ENCODE measurements around the gene SCN7A.

SCN7A gene

GRCh38 chr2:166406374-166406773 is 87.7 kb downstream of the SCN7A start:
- Histone ChIP-seq H3K4me3 (ENCODE audit: low read length in 2 of 2) (no peak overlapping the region), H3K27ac (ENCODE audit: low read depth in 2 of 2, low read length in 2 of 2) (no peak overlapping the region), H3K9ac (ENCODE audit: low read depth in 1 of 2, low read length in 2 of 2) (no peak overlapping the region), H3K27me3 (ENCODE audit: control insufficient read depth in 2 of 2, insufficient read depth in 2 of 2, low read length in 2 of 2) (no peaks in the 10 kb centered on the region), H3K36me3 (ENCODE audit: control insufficient read depth in 2 of 2, insufficient read depth in 2 of 2, low read length in 2 of 2) (no peaks in the 10 kb centered on the region), H3K9me3 (ENCODE audit: control insufficient read depth in 2 of 2, low read length in 2 of 2) (no peaks in the 10 kb centered on the region), H3K4me1 (ENCODE audit: control insufficient read depth in 2 of 2, insufficient read depth in 2 of 2, low read length in 2 of 2) (no peaks in the 10 kb centered on the region)

- no peaks in the 10 kb centered on the region for H3K36me3 ChIP-seq (ENCODE audit: control insufficient read depth in 2 of 2, insufficient read depth in 2 of 2, low read length in 2 of 2)
- no peak overlapping the region for H3K9ac ChIP-seq (ENCODE audit: low read depth in 1 of 2, low read length in 2 of 2)
- H3K27me3 ChIP-seq (ENCODE audit: control insufficient read depth in 2 of 2, insufficient read depth in 2 of 2, low read length in 2 of 2), result no peaks in the 10 kb centered on the region
- H3K4me3 ChIP-seq (ENCODE audit: low read length in 2 of 2), result no peak overlapping the region
- H3K4me1 ChIP-seq (ENCODE audit: control insufficient read depth in 2 of 2, insufficient read depth in 2 of 2, low read length in 2 of 2), result no peaks in the 10 kb centered on the region
- no peak overlapping the region for H3K27ac ChIP-seq (ENCODE audit: low read depth in 2 of 2, low read length in 2 of 2)
- H3K9me3 ChIP-seq (ENCODE audit: control insufficient read depth in 2 of 2, low read length in 2 of 2), result no peaks in the 10 kb centered on the region
Measured at GRCh38 chr2:166405569-166405926, 88.5 kb downstream of the SCN7A start.

GRCh38 chr2:166404831-166405568 is 89.0 kb downstream of the SCN7A start:
- Histone ChIP-seq H3K9ac (ENCODE audit: low read depth in 1 of 2, low read length in 2 of 2) (no peak overlapping the region), H3K36me3 (ENCODE audit: control insufficient read depth in 2 of 2, insufficient read depth in 2 of 2, low read length in 2 of 2) (no peaks in the 10 kb centered on the region), H3K27ac (ENCODE audit: low read depth in 2 of 2, low read length in 2 of 2) (no peak overlapping the region), H3K27me3 (ENCODE audit: control insufficient read depth in 2 of 2, insufficient read depth in 2 of 2, low read length in 2 of 2) (no peaks in the 10 kb centered on the region), H3K9me3 (ENCODE audit: control insufficient read depth in 2 of 2, low read length in 2 of 2) (no peaks in the 10 kb centered on the region), H3K4me3 (ENCODE audit: low read length in 2 of 2) (no peak overlapping the region), H3K4me1 (ENCODE audit: control insufficient read depth in 2 of 2, insufficient read depth in 2 of 2, low read length in 2 of 2) (no peaks in the 10 kb centered on the region)

- H3K27ac ChIP-seq (ENCODE audit: low read depth in 2 of 2, low read length in 2 of 2), result no peak overlapping the region
- no peak overlapping the region for H3K4me3 ChIP-seq (ENCODE audit: low read length in 2 of 2)
- no peaks in the 10 kb centered on the region for H3K4me1 ChIP-seq (ENCODE audit: control insufficient read depth in 2 of 2, insufficient read depth in 2 of 2, low read length in 2 of 2)
- H3K9me3 ChIP-seq (ENCODE audit: control insufficient read depth in 2 of 2, low read length in 2 of 2), result no peaks in the 10 kb centered on the region
- H3K36me3 ChIP-seq (ENCODE audit: control insufficient read depth in 2 of 2, insufficient read depth in 2 of 2, low read length in 2 of 2), result no peaks in the 10 kb centered on the region
- no peaks in the 10 kb centered on the region for H3K27me3 ChIP-seq (ENCODE audit: control insufficient read depth in 2 of 2, insufficient read depth in 2 of 2, low read length in 2 of 2)
- no peak overlapping the region for H3K9ac ChIP-seq (ENCODE audit: low read depth in 1 of 2, low read length in 2 of 2)
Measured at GRCh38 chr2:166394245-166394644, 99.8 kb downstream of the SCN7A start.

- H3K4me1 ChIP-seq (ENCODE audit: control insufficient read depth in 2 of 2, insufficient read depth in 2 of 2, low read length in 2 of 2), result peaks cover 0 to 2% of the 10 kb centered on the region in 2 donors
- H3K4me3 ChIP-seq (ENCODE audit: low read length in 2 of 2), result no peak overlapping the region
- H3K27me3 ChIP-seq (ENCODE audit: control insufficient read depth in 2 of 2, insufficient read depth in 2 of 2, low read length in 2 of 2), result no peaks in the 10 kb centered on the region
- H3K27ac ChIP-seq (ENCODE audit: low read depth in 2 of 2, low read length in 2 of 2), result no peak overlapping the region
- H3K36me3 ChIP-seq (ENCODE audit: control insufficient read depth in 2 of 2, insufficient read depth in 2 of 2, low read length in 2 of 2), result no peaks in the 10 kb centered on the region
- no peak overlapping the region for H3K9ac ChIP-seq (ENCODE audit: low read depth in 1 of 2, low read length in 2 of 2)
- no peaks in the 10 kb centered on the region for H3K9me3 ChIP-seq (ENCODE audit: control insufficient read depth in 2 of 2, low read length in 2 of 2)
Measured at GRCh38 chr2:166393008-166393407, 101.0 kb downstream of the SCN7A start.

GRCh38 chr2:166388481-166389070 is 105.5 kb downstream of the SCN7A start:
- Histone ChIP-seq H3K27me3 (ENCODE audit: control insufficient read depth in 2 of 2, insufficient read depth in 2 of 2, low read length in 2 of 2) (no peaks in the 10 kb centered on the region), H3K9me3 (ENCODE audit: control insufficient read depth in 2 of 2, low read length in 2 of 2) (no peaks in the 10 kb centered on the region), H3K4me1 (ENCODE audit: control insufficient read depth in 2 of 2, insufficient read depth in 2 of 2, low read length in 2 of 2) (peaks cover 0 to 2% of the 10 kb centered on the region in 2 donors), H3K27ac (ENCODE audit: low read depth in 2 of 2, low read length in 2 of 2) (no peak overlapping the region), H3K9ac (ENCODE audit: low read depth in 1 of 2, low read length in 2 of 2) (no peak overlapping the region), H3K36me3 (ENCODE audit: control insufficient read depth in 2 of 2, insufficient read depth in 2 of 2, low read length in 2 of 2) (no peaks in the 10 kb centered on the region), H3K4me3 (ENCODE audit: low read length in 2 of 2) (no peak overlapping the region)

GRCh38 chr2:166385313-166385712 is 108.7 kb downstream of the SCN7A start:
- Histone ChIP-seq H3K9ac (ENCODE audit: low read depth in 1 of 2, low read length in 2 of 2) (no peak overlapping the region), H3K27me3 (ENCODE audit: control insufficient read depth in 2 of 2, insufficient read depth in 2 of 2, low read length in 2 of 2) (no peaks in the 10 kb centered on the region), H3K36me3 (ENCODE audit: control insufficient read depth in 2 of 2, insufficient read depth in 2 of 2, low read length in 2 of 2) (no peaks in the 10 kb centered on the region), H3K9me3 (ENCODE audit: control insufficient read depth in 2 of 2, low read length in 2 of 2) (no peaks in the 10 kb centered on the region), H3K27ac (ENCODE audit: low read depth in 2 of 2, low read length in 2 of 2) (no peak overlapping the region), H3K4me1 (ENCODE audit: control insufficient read depth in 2 of 2, insufficient read depth in 2 of 2, low read length in 2 of 2) (peaks cover 0 to 2% of the 10 kb centered on the region in 2 donors), H3K4me3 (ENCODE audit: low read length in 2 of 2) (no peak overlapping the region)

- Histone ChIP-seq H3K36me3 (ENCODE audit: control insufficient read depth in 2 of 2, insufficient read depth in 2 of 2, low read length in 2 of 2) (no peaks in the 10 kb centered on the region), H3K27ac (ENCODE audit: low read depth in 2 of 2, low read length in 2 of 2) (no peak overlapping the region), H3K4me1 (ENCODE audit: control insufficient read depth in 2 of 2, insufficient read depth in 2 of 2, low read length in 2 of 2) (peaks cover 0 to 2% of the 10 kb centered on the region in 2 donors), H3K4me3 (ENCODE audit: low read length in 2 of 2) (no peak overlapping the region), H3K27me3 (ENCODE audit: control insufficient read depth in 2 of 2, insufficient read depth in 2 of 2, low read length in 2 of 2) (no peaks in the 10 kb centered on the region), H3K9ac (ENCODE audit: low read depth in 1 of 2, low read length in 2 of 2) (no peak overlapping the region), H3K9me3 (ENCODE audit: control insufficient read depth in 2 of 2, low read length in 2 of 2) (no peaks in the 10 kb centered on the region)
Measured at GRCh38 chr2:166384774-166385173, 109.3 kb downstream of the SCN7A start.

GRCh38 chr2:166382448-166382847 is 111.6 kb downstream of the SCN7A start:
- H3K9me3 ChIP-seq (ENCODE audit: control insufficient read depth in 2 of 2, low read length in 2 of 2), result no peaks in the 10 kb centered on the region
- no peak overlapping the region for H3K27ac ChIP-seq (ENCODE audit: low read depth in 2 of 2, low read length in 2 of 2)
- no peaks in the 10 kb centered on the region for H3K4me1 ChIP-seq (ENCODE audit: control insufficient read depth in 2 of 2, insufficient read depth in 2 of 2, low read length in 2 of 2)
- H3K4me3 ChIP-seq (ENCODE audit: low read length in 2 of 2), result no peak overlapping the region
- H3K27me3 ChIP-seq (ENCODE audit: control insufficient read depth in 2 of 2, insufficient read depth in 2 of 2, low read length in 2 of 2), result no peaks in the 10 kb centered on the region
- H3K9ac ChIP-seq (ENCODE audit: low read depth in 1 of 2, low read length in 2 of 2), result no peak overlapping the region
- no peaks in the 10 kb centered on the region for H3K36me3 ChIP-seq (ENCODE audit: control insufficient read depth in 2 of 2, insufficient read depth in 2 of 2, low read length in 2 of 2)

GRCh38 chr2:166380615-166381014 is 113.4 kb downstream of the SCN7A start:
- no peak overlapping the region for H3K9ac ChIP-seq (ENCODE audit: low read depth in 1 of 2, low read length in 2 of 2)
- no peaks in the 10 kb centered on the region for H3K36me3 ChIP-seq (ENCODE audit: control insufficient read depth in 2 of 2, insufficient read depth in 2 of 2, low read length in 2 of 2)
- peaks cover 0 to under 1% of the 10 kb centered on the region in 2 donors for H3K4me1 ChIP-seq (ENCODE audit: control insufficient read depth in 2 of 2, insufficient read depth in 2 of 2, low read length in 2 of 2)
- H3K27me3 ChIP-seq (ENCODE audit: control insufficient read depth in 2 of 2, insufficient read depth in 2 of 2, low read length in 2 of 2), result no peaks in the 10 kb centered on the region
- no peaks in the 10 kb centered on the region for H3K9me3 ChIP-seq (ENCODE audit: control insufficient read depth in 2 of 2, low read length in 2 of 2)
- no peak overlapping the region for H3K27ac ChIP-seq (ENCODE audit: low read depth in 2 of 2, low read length in 2 of 2)
- H3K4me3 ChIP-seq (ENCODE audit: low read length in 2 of 2), result no peak overlapping the region
